IPS-18c (cell line): ENCODE data around the gene CNOT1.
"Not testable (repeated sequence)": the region's sequence is repeated elsewhere in the genome, so short reads cannot be mapped to it uniquely, and the experiment has no call there.

ENCODE experiments used
- H3K4me3 ChIP-seq: 2 replicates; pipeline ENCODE4 v1.7.0; 2013; ENCODE audit warnings: low read depth, mild to moderate bottlenecking, low read length, moderate library complexity; ENCODE audit not compliant: insufficient read depth
- H3K9me3 ChIP-seq: one replicate; pipeline ENCODE4 v1.6.1; 2013; ENCODE audit warnings: mild to moderate bottlenecking, low read length, moderate library complexity; ENCODE audit not compliant: control insufficient read depth, insufficient read depth

The CNOT1 gene

DNA sequence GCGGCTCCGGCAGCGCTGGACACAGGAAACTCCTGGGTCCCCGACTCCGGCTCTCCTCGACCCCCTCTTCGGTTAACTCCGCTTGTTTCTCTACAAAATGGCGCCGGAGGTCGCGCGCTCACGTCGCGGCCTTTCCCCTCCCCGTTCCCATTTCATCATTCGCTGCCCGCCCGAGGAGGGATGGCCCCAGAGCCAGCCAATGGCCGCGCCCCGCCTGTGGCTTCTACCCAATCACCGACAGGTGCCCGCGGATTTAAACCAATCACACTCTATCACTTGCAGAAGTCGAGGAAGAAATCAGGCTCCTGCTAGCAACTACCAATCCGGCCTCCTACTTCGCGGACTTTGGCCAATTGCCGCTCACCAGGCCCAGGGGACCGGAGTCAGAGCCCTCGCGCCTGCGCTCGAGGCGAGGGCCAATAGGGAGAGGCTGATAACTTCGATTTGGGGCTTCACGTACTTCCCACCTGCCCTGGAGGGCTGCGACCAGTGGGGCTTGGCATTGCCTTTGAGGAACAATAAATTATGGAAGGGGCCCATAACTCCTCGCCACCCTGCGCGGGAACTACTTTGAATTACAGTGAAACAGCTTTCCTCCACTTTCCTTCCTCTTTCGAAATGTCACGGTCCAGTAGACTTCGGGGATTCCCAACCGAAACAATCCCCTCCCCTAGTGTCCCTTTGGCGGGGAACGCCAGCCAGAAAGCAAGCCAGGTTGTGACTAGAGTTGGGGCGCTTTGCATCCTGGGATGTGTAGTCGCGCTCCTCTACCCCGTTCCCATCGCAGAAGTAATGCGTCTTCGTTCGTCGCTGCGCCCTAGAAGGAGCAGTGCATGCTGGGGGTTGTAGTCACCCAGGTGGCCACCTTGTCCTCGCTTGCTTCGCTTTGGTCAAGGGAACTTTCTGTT, at the start of gene CNOT1:
Gene CNOT1 (minus strand): TSS at position 94 of the 908 bp plus-strand sequence. CDS start 30,489 bp downstream, outside the sequence.
- Histone ChIP-seq H3K4me3 (peak within 1 kb of the TSS; percentile 85), H3K9me3 (no peaks in the 10 kb centered on the region)

DNA sequence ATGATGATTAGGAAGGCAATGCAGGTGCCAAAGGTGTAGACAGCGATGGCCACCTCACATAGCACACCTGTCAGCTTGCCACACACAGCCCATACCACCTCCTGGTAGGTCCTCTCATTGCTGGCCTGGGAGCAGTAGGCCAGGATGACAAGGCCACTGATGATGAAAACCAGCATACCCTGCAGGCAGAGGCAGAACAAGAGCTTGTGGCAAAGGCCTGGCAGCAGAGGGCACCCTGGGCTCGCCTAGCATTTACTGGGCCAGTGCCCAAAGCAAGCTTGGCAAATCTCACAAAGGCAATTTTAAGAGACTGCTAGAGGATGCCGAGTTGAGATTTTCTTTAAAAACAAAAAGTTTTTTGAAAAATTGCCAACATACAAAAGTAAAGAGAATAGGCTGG, 49.1 kb upstream of the CNOT1 start:
- H3K9me3 ChIP-seq: no peaks in the 10 kb centered on the region
- H3K4me3 ChIP-seq: no peak overlapping the region

DNA sequence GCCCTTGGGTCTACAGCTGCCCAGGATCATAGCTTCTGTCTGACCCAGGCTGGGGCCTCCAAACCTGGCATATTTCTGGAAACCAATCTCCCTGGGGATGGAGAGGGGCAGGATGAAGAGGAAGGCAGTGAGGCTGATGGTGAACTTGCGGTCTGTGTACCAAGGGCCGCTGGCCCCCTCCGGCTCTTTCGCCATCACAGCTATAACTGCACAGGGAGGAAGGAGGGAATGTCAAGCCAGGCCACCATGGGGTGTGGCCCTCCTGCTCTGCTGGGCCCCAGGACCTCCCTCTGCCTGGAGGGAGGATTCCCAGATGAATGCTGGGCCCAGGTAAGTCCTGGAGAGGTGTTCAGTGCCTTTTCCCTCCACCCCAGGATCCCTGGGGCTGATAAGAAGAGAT, 48.6 kb upstream of the CNOT1 start:
- H3K4me3 ChIP-seq: no peak overlapping the region
- no peaks in the 10 kb centered on the region for H3K9me3 ChIP-seq

DNA sequence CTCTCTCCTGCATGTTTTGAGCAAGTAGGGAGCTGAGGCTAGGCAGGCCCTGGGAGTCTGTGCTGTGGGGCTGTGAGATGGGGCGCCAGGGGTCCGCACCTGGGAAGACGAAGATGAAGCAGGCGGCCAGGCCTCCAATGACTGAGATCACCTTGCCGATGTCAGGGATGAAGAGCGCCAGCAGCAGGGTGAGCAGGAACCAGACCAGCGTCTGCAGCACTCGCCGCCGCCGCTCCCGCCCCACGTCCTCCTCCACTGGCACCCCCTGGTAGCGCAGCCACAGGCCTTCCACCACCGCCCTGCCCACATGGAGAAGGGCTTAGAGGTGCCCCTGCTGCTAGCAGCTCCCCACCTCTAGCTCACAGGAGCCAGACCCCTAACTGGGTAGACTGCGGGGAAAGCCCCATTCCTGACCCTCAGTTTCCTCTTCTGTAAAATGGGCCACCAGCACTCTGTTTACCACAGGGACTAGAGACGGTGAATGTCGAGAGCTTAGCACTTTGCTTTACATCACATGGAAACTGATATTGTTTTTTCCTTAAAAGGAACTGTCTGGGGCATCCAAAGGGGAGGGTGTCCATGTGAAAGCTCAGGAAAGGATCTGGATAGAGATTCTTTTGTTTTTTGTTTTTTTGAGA, 41.4 kb upstream of the CNOT1 start:
- Histone ChIP-seq H3K9me3 (no peaks in the 10 kb centered on the region), H3K4me3 (no peak overlapping the region)

DNA sequence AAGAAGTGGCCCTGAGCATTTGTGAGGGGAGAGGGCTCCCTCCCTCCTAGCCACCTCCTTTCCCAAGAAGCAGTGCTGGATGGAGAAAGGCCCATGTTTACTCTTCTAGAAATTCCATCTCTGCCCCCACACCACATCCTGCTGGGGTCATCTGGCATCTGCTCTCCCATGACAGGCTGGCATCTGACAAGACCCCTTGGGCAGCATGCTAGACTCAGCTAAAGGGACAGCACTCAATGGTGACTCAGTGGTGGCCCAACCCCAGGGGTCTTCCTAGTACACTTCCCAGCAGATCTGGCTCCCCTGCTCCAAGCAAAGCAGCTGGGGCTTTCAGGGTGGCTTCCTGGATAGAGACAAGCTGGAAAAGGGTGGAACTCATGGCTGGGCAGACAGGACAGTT, 40.6 kb upstream of the CNOT1 start:
- H3K4me3 ChIP-seq: no peak overlapping the region
- no peaks in the 10 kb centered on the region for H3K9me3 ChIP-seq

DNA sequence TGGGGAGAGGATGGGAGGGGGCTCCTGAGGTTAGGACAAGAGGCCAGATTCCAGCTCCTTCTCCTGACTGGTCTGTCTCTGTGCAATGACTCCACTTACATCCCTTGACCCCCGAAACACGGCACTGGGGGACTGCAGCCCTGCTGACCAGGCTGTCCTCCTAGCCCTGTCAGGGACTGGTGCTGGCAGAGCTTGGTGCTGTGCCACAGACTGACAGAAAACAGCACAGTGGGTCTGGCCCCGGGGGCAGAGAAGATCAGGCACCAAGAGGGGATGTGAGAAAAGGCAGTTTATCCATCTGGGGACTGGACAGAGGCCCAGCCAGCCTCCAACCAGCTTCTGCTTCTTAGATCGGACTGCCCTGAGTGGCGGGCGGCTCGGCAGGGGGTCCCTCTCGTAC, 35.6 kb upstream of the CNOT1 start:
- Histone ChIP-seq H3K9me3 (no peaks in the 10 kb centered on the region), H3K4me3 (no peak overlapping the region)

DNA sequence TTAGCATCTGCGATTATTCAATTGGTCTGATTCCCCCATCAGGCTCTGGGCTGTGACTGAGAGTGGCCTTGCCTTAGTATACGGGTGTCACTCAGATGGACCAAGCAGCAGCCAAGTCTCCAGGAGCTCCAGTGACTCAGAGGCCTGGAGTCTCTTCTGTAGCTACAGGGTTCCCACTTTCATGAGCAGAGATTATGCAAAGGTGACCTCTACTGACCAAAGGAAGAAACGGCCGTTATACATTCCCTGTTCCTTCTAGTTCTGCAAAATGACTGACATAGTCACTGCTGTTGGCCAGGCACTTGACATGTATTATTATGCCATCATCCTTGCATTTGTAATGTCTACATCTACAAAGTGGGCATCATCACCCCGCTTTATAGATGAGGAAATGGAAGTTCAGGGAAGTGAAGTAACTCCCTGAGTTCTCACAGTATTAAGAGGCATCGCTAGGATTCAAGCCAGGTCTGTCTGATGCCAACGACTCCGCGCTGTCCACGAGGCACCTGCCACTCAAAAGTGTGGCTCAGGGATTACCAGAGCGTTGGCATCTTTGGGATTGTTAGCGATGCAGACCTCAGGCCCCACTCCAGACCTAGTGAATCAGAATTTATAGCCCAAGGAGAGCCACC, 31.7 kb upstream of the CNOT1 start:
- Histone ChIP-seq H3K4me3 (no peak overlapping the region), H3K9me3 (no peaks in the 10 kb centered on the region)

DNA sequence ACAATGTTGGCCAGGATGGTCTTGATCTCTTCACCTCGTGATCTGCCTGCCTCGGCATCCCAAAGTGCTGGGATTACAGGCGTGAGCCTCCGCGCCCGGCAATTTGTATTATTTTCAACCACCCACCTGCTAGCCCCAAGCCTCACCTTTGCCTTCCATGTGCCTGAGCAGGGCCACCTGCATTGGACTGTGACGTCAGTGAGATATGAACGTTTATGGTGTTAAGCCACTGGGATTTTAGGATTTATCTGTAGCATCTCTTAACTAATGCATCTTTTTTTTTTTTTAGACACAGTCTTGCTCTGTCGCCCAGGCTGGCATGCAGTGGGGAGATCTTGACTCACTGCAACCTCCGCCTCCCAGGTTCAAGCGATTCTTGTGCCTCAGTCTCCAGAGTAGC, 30.3 kb upstream of the CNOT1 start:
- not testable (repeated sequence) for H3K4me3 ChIP-seq, H3K9me3 ChIP-seq

DNA sequence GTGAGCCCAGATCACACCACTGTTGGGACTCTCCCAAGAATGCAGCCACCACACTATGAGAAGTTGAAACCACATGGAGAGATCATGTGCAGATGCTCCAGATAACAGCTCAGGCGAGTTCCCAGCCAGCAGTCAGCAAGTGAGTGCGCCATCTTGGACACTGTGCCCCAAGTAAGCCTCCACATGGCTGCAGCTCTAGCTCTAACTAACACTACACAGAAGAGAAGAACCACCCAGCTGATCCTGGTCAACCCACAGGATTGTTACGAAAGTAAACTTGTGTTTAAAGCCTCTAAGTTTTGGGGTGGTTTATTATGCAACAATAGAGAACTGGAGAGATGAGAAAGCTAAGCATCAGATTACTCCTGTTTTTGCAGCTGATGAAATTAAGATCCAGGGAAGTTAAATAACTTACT, 29.2 kb upstream of the CNOT1 start:
- no peaks in the 10 kb centered on the region for H3K9me3 ChIP-seq
- H3K4me3 ChIP-seq: no peak overlapping the region

DNA sequence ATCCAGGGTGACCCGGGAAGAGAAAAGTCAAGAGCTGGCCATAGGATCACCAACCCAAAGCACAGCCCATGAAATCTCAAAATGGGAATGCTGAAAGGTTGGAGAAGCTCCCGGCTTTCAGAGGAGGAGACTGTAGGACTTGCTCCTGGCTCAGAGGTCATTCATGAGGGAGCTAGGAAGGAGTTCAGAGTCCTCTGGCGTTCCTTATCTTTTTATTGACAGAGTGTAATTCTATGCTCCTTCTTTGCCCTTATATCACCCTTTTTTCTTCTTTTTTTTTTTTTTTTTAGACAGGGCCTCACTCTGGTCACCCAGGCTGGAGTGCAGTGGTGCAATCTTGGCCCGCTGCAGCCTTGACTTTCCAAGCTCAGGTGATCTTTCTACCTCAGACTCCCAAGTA, 27.3 kb upstream of the CNOT1 start:
- Histone ChIP-seq H3K4me3 (no peak overlapping the region), H3K9me3 (no peaks in the 10 kb centered on the region)

DNA sequence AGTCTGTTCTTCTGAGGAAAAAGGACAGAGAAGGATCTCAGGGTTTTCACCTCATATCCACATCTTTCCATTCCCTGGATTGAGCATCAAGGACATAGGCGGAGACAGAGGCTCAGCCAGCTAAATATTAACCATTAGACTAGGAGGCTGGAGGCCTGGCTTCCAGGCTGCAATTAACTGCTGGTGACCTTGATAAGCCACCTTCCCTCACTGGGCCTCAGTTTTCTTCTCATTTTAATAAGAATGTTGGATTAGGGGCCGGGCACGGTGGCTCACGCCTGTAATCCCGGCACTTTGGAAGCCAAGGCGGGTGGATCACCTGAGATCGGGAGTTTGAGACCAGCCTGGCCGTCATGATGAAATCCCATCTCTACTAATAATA, 25.6 kb upstream of the CNOT1 start:
- H3K9me3 ChIP-seq: no peaks in the 10 kb centered on the region
- H3K4me3 ChIP-seq: no peak overlapping the region

DNA sequence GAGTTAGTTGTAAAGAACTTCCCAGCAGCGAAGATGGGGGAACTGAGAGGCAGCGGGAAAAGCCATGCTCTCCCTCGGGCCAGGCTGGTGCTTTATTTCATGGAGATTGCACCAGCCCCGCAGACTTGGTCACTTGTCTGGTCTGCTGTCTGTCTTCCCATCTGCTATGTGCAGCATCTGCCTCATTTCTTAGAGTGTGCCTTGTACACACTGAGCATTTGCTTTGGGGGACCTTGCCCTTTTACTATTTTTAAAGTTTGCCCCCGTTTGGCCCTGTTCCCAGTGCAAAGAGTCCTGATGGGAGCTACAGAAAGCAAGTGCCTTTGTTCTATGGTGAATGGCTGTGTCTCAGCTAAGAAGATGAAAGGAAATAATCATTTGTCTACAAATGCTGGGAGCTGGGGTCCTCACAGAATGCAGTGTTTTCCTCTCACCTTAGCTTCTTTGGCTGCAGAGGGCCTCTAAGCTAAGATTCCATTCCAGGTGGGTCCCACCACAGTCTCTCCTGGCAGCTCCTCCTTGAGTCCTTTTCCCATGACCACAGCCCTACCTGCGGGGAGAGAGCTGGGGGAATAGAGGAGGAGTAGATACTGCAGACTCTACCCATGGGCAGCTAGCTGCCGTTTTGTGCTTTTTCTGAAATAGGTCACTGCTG, 25.1 kb upstream of the CNOT1 start:
- no peak overlapping the region for H3K4me3 ChIP-seq
- H3K9me3 ChIP-seq: no peaks in the 10 kb centered on the region

DNA sequence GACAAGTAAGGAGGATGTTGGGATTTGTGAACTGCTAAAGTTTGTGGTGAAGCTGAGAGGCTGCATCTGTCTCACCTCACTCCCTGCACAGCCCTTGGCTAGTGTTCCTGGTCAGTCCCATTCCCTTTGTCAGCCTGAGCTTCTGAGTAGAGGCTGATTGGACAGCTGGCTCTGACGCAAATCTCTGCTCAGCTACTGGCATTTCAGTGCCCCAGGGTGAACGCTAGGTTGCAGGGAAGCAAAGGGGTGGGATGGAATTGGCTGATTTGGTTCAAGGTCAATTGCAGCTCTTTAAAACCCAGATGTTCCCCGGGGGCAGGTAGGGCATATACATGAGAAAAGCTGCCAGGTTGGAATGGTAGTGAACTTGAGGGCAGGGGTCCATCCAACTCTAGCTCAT, 23.1 kb upstream of the CNOT1 start:
- H3K9me3 ChIP-seq: no peaks in the 10 kb centered on the region
- no peak overlapping the region for H3K4me3 ChIP-seq

DNA sequence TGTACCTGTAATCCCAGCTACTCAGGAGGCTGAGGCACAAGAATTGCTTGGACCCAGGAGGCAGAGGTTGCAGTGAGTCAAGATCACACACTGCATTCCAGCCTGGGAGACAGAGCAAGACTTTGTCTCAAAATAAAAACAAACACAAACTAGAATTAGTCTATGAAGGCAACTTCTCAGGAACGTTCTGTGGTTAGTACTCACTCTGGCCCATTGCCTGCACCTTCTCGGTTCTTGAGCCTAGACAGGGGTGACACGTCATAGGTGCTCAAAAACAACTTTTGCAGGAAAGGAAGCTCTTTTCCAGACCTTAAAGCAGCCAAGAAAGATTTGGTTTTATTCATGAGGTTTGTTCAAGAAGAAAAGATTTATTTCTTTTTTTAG, 22.3 kb upstream of the CNOT1 start:
- no peak overlapping the region for H3K4me3 ChIP-seq
- H3K9me3 ChIP-seq: no peaks in the 10 kb centered on the region

DNA sequence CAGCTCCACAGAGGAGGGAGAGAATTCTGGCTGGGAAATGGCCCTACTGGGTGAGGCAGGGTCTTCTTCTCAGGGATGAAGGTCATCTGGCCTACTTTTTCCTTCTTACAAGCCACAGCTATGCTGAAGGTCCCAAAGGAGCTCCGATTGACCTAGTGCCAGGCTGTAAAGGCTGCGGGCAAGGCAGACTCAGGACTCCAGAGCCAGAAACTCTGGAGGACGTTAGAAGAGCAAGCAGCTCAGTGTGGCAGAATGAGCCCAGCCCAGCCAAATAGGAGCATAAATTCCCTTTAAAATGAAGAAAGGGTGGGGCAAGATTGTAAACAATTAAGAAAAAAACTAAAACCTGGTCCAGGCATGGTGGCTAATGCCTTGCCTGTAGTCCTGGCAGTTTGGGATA, 20.1 kb upstream of the CNOT1 start:
- no peak overlapping the region for H3K4me3 ChIP-seq
- no peaks in the 10 kb centered on the region for H3K9me3 ChIP-seq

DNA sequence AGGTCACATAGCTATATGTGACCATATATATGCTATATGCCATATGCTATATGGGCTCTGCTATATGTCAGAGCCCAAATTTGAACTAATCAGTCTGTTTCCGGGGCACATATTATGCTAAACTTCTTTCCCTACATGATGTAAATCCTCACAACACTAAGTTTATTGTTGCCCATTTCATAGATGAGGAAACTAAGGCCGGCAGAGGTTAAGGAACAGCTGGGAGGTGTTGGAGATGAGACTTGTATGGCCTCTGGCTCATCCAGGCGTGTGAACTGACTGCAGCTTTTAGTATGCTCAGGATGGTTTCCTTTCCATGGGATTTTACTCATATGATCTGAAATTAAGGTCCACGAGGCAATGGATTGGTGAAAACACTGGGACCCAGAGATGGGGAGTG, 17.5 kb upstream of the CNOT1 start:
- no peaks in the 10 kb centered on the region for H3K9me3 ChIP-seq
- no peak overlapping the region for H3K4me3 ChIP-seq

DNA sequence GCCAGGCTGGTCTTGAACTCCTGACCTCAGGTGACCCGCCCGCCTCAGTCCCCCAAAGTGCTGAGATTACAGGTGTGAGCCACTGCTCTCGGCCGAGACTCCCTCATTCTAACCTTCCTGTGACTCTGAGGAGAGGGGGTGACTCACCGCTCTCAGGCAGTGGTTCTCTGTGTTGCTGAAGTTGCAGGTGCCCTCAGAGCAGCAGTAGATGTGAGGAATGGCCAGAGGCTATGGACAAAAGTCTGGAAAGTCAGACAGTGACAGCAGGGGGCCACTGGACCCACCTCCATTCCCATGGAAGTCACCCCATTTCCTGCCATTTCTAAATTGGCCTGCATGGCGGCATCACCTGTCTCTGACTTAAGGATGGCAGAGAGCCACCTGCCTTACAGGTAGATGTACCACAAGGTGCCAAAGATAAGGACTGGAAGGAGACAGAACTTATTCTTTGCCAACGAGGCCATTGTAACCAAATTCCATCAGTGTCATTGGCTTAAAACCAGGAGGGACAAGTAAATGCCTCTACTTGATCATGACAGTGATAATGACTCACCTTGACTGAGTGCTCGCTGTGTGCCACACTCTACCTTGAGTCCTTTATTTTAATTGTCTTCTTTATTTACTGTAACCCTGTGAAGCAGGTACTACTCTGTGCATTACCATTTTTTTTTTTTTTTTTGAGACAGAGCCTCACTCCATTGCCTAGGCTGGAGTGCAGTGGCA, 15.3 kb upstream of the CNOT1 start:
- Histone ChIP-seq H3K9me3 (no peaks in the 10 kb centered on the region), H3K4me3 (no peak overlapping the region)
